Stimulated activated effector memory CD8-positive, alpha-beta T cell treated with anti-CD3 and anti-CD28 coated beads, Interleukin-12 subunit alpha, Interleukin-12 subunit beta, amount 100 ng/mL, for 72 hours (primary cell): ENCODE results near the gene BRMS1.
"Not testable (repeated sequence)": the region's sequence is repeated elsewhere in the genome, so short reads cannot be mapped to it uniquely, and the experiment has no call there.

Experiments used
- ATAC-seq: fragments of 150-1000 bp; cut with Tn5 transposase; 2 replicates; pipeline ENCODE4 v1.10.0; 2021
- DNase-seq, 2 donors: peaks; one replicate each; pipeline ENCODE4 v3.0.0; 2021 to 2022; ENCODE audit warnings: low spot score in 2 of 2
- H3K27ac Mint-ChIP-seq: one replicate; pipeline ENCODE4 v1.8.0; 2022; ENCODE audit warnings: mild to moderate bottlenecking, mixed read lengths
- H3K36me3 Mint-ChIP-seq: one replicate; pipeline ENCODE4 v1.8.0; 2022; ENCODE audit warnings: mild to moderate bottlenecking, mixed read lengths
- H3K4me1 Mint-ChIP-seq: one replicate; pipeline ENCODE4 v1.8.0; 2022; ENCODE audit warnings: mixed read lengths
- H3K4me3 Mint-ChIP-seq: one replicate; pipeline ENCODE4 v1.8.0; 2022; ENCODE audit warnings: mild to moderate bottlenecking, mixed read lengths
- H3K9me3 Mint-ChIP-seq: one replicate; pipeline ENCODE4 v1.8.0; 2022; ENCODE audit warnings: mixed read lengths

BRMS1 gene

GRCh38 chr11:66366844-66367477 lies 22.1 kb upstream of the BRMS1 start:
- peaks cover 24% of the 10 kb centered on the region for H3K36me3 Mint-ChIP-seq
- DNase-seq (no peak), ATAC-seq (no peak)
- H3K4me3 Mint-ChIP-seq = no peak overlapping the region
- H3K4me1 Mint-ChIP-seq = peaks cover 24% of the 10 kb centered on the region
- no peaks in the 10 kb centered on the region for H3K9me3 Mint-ChIP-seq
- H3K27ac Mint-ChIP-seq = no peak overlapping the region

GRCh38 chr11:66365711-66366619 lies 21.1 kb upstream of the BRMS1 start:
- ATAC-seq (no peak), DNase-seq (no peak)
- Mint-ChIP-seq H3K36me3 (peaks cover 34% of the 10 kb centered on the region), H3K4me1 (peaks cover 22% of the 10 kb centered on the region), H3K9me3 (no peaks in the 10 kb centered on the region), H3K27ac (no peak overlapping the region), H3K4me3 (no peak overlapping the region)

GRCh38 chr11:66365166-66365565 lies 20.3 kb upstream of the BRMS1 start:
- no peak for ATAC-seq
- Mint-ChIP-seq H3K4me1 (peaks cover 15% of the 10 kb centered on the region), H3K9me3 (no peaks in the 10 kb centered on the region), H3K4me3 (no peak overlapping the region), H3K36me3 (peaks cover 34% of the 10 kb centered on the region), H3K27ac (no peak overlapping the region)
- DNase-seq = no peak

- Mint-ChIP-seq H3K27ac (no peak overlapping the region), H3K36me3 (peaks cover 34% of the 10 kb centered on the region), H3K4me1 (peaks cover 9% of the 10 kb centered on the region), H3K9me3 (no peaks in the 10 kb centered on the region), H3K4me3 (no peak overlapping the region)
- ATAC-seq (peak; percentile 60), DNase-seq (peak; percentile 68 to 89)
These were observed 19.1 kb upstream of the BRMS1 start for GRCh38 chr11:66363805-66364535.

- Mint-ChIP-seq H3K27ac (no peak overlapping the region), H3K9me3 (no peaks in the 10 kb centered on the region), H3K4me1 (peaks cover 1% of the 10 kb centered on the region), H3K36me3 (peaks cover 29% of the 10 kb centered on the region), H3K4me3 (no peak overlapping the region)
- DNase-seq (no peak), ATAC-seq (no peak)
These were observed 18.3 kb upstream of the BRMS1 start for GRCh38 chr11:66363187-66363601.

- Mint-ChIP-seq H3K4me1 (no peaks in the 10 kb centered on the region), H3K4me3 (no peak overlapping the region), H3K9me3 (no peaks in the 10 kb centered on the region), H3K27ac (no peak overlapping the region), H3K36me3 (peaks cover 24% of the 10 kb centered on the region)
- ATAC-seq (no peak), DNase-seq (no peak)
These were observed 17.7 kb upstream of the BRMS1 start for GRCh38 chr11:66362481-66363147.

- no peaks in the 10 kb centered on the region for H3K9me3 Mint-ChIP-seq
- DNase-seq (no peak), ATAC-seq (no peak)
- peak overlapping the region; percentile 65 for H3K27ac Mint-ChIP-seq
- H3K4me3 Mint-ChIP-seq = no peak overlapping the region
- H3K4me1 Mint-ChIP-seq = no peaks in the 10 kb centered on the region
- peaks cover 24% of the 10 kb centered on the region for H3K36me3 Mint-ChIP-seq
These were observed 16.6 kb upstream of the BRMS1 start for GRCh38 chr11:66361502-66361941.

- ATAC-seq (no peak), DNase-seq (no peak)
- H3K4me3 Mint-ChIP-seq = no peak overlapping the region
- no peaks in the 10 kb centered on the region for H3K4me1 Mint-ChIP-seq
- no peaks in the 10 kb centered on the region for H3K9me3 Mint-ChIP-seq
- H3K27ac Mint-ChIP-seq = no peak overlapping the region
- peaks cover 24% of the 10 kb centered on the region for H3K36me3 Mint-ChIP-seq
These were observed 15.6 kb upstream of the BRMS1 start for GRCh38 chr11:66360406-66361073.

GRCh38 chr11:66359662-66360087 lies 14.8 kb upstream of the BRMS1 start:
- Mint-ChIP-seq H3K27ac (no peak overlapping the region), H3K36me3 (peaks cover 27% of the 10 kb centered on the region), H3K4me3 (no peak overlapping the region), H3K9me3 (no peaks in the 10 kb centered on the region), H3K4me1 (no peaks in the 10 kb centered on the region)
- ATAC-seq (no peak), DNase-seq (no peak)

GRCh38 chr11:66350560-66351235 lies 5.8 kb upstream of the BRMS1 start:
- Mint-ChIP-seq H3K4me1 (peaks cover 18% of the 10 kb centered on the region), H3K36me3 (peaks cover 42% of the 10 kb centered on the region)
- not testable (repeated sequence) for H3K9me3 Mint-ChIP-seq, ATAC-seq, H3K4me3 Mint-ChIP-seq, H3K27ac Mint-ChIP-seq, DNase-seq

- H3K4me1 Mint-ChIP-seq = peaks cover 35% of the 10 kb centered on the region
- no peak for DNase-seq
- no peak for ATAC-seq
- peak overlapping the region; percentile 92 for H3K4me3 Mint-ChIP-seq
- peaks cover 42% of the 10 kb centered on the region for H3K36me3 Mint-ChIP-seq
- H3K9me3 Mint-ChIP-seq = no peaks in the 10 kb centered on the region
- H3K27ac Mint-ChIP-seq = peak overlapping the region; percentile 99
These were observed 4.1 kb upstream of the BRMS1 start for GRCh38 chr11:66349084-66349386.

- H3K4me1 Mint-ChIP-seq = peaks cover 49% of the 10 kb centered on the region
- H3K27ac Mint-ChIP-seq = peak within 1 kb of the TSS; percentile 99
- DNase-seq = peak; percentile 89 to 96
- no peaks in the 10 kb centered on the region for H3K9me3 Mint-ChIP-seq
- peak within 1 kb of the TSS; percentile 92 for H3K4me3 Mint-ChIP-seq
- peaks cover 41% of the 10 kb centered on the region for H3K36me3 Mint-ChIP-seq
- peak; percentile 71 for ATAC-seq
These were observed 2.7 kb upstream of the BRMS1 start, which contains the start of gene B4GAT1 for GRCh38 chr11:66347425-66348276. Gene B4GAT1, minus strand, starts transcription at chr11:66347629. Its CDS starts 84 bp downstream, at chr11:66347545.
